H1 (cell line): ENCODE measurements around the gene DTX3. TPM values are rescaled to one million over a fixed set of nuclear protein-coding genes. Genes with fewer than 3 reads are reported as not detected.

ENCODE experiments used
- CTCF ChIA-PET: fragments of 300-600 bp; sonication (Branson Sonifier 250); formaldehyde crosslinking; loops from one replicate; lab custom pipeline; 2021; ENCODE audit not compliant: partially characterized antibody; lab: Charles Lee
- POLR2A ChIA-PET: fragments of 300-600 bp; sonication (Branson Sonifier 250); formaldehyde crosslinking; loops from one replicate; lab custom pipeline; 2021; ENCODE audit warnings: inconsistent platforms; ENCODE audit not compliant: partially characterized antibody; lab: Charles Lee
- DNase-seq, 2 experiments: peaks; one replicate each; pipeline versions ENCODE4 v3.0.0 to v3.0.0-alpha.2; 2010 to 2022; ENCODE audit warnings: low spot score in 2 of 2, low read depth in 1 of 2, mixed read lengths in 1 of 2
- FAIRE-seq: peaks from 2 replicates; lab custom pipeline; 2011; peaks lifted over from hg19 to GRCh38; lab: Jason Lieb, UNC
- H2AFZ ChIP-seq: 2 replicates; pipeline ENCODE4 v1.8.1; 2012; ENCODE audit warnings: low read length, inconsistent platforms
- H2AK5ac ChIP-seq: 2 replicates; pipeline ENCODE4 v1.6.1; 2013; ENCODE audit warnings: low read depth, low read length
- H2BK120ac ChIP-seq: replicated peaks from 2 replicates; pipeline ENCODE3; 2013; ENCODE audit warnings: low read depth, low read length, inconsistent platforms
- H2BK12ac ChIP-seq: 2 replicates; pipeline ENCODE4 v1.6.1; 2013; ENCODE audit warnings: low read depth, low read length
- H2BK15ac ChIP-seq: 2 replicates; pipeline ENCODE4 v1.6.1; 2013; ENCODE audit warnings: low read length
- H2BK20ac ChIP-seq: 2 replicates; pipeline ENCODE4 v1.6.1; 2013; ENCODE audit warnings: low read length
- H2BK5ac ChIP-seq: 2 replicates; pipeline ENCODE4 v1.6.1; 2013; ENCODE audit warnings: low read depth, low read length
- H3K14ac ChIP-seq: 2 replicates; pipeline ENCODE4 v1.6.1; 2013; ENCODE audit warnings: inconsistent platforms; ENCODE audit not compliant: insufficient read length
- H3K18ac ChIP-seq: 2 replicates; pipeline ENCODE4 v1.6.1; 2013; ENCODE audit warnings: low read length; ENCODE audit errors: extremely low read depth
- H3K23ac ChIP-seq: 2 replicates; pipeline ENCODE4 v1.6.1; 2013; ENCODE audit warnings: inconsistent platforms; ENCODE audit not compliant: insufficient read length
- H3K23me2 ChIP-seq: 2 replicates; pipeline ENCODE4 v1.6.1; 2013; ENCODE audit warnings: low read depth, low read length
- H3K27ac ChIP-seq: 2 replicates; pipeline ENCODE4 v1.6.1; 2011; ENCODE audit warnings: low read depth, low read length, inconsistent platforms
- H3K27me3 ChIP-seq, 4 experiments: replicated peaks in 1 of 4; 1 replicate in 1 of 4; 2 replicates in 3 of 4; pipeline versions ENCODE4 v1.6.1 to v1.8.1; 2011 to 2013; ENCODE audit warnings: low read length in 3 of 4, mild to moderate bottlenecking in 3 of 4, inconsistent platforms in 2 of 4, mixed read lengths in 2 of 4, moderate library complexity in 1 of 4; ENCODE audit not compliant: control insufficient read depth in 3 of 4, insufficient read depth in 3 of 4; ENCODE audit errors: extremely low read depth in 1 of 4
- H3K36me3 ChIP-seq, 4 experiments: 2 replicates each; pipeline versions ENCODE4 v1.6.1 to v1.8.1; 2011 to 2013; ENCODE audit warnings: mild to moderate bottlenecking in 4 of 4, low read length in 3 of 4, moderate library complexity in 2 of 4, control low read depth in 1 of 4, inconsistent platforms in 1 of 4; ENCODE audit not compliant: insufficient read depth in 4 of 4, control insufficient read depth in 2 of 4
- H3K4ac ChIP-seq: replicated peaks from 2 replicates; pipeline ENCODE3; 2013; ENCODE audit warnings: low read length, low read depth, mixed read lengths, inconsistent platforms; ENCODE audit not compliant: insufficient read length
- H3K4me1 ChIP-seq, 4 experiments: replicated peaks in 1 of 4; 1 replicate in 1 of 4; 2 replicates in 3 of 4; pipeline versions ENCODE4 v1.6.1 to v1.8.1; 2011 to 2013; ENCODE audit warnings: low read length in 3 of 4, inconsistent platforms in 2 of 4, mixed read lengths in 1 of 4; ENCODE audit not compliant: insufficient read depth in 4 of 4, control insufficient read depth in 3 of 4
- H3K4me2 ChIP-seq, 2 experiments: 2 replicates each; pipeline versions ENCODE4 v1.6.1 to v1.8.1; 2011 to 2013; ENCODE audit warnings: low read depth in 2 of 2, low read length in 2 of 2, control low read depth in 1 of 2, inconsistent platforms in 1 of 2, mild to moderate bottlenecking in 1 of 2; ENCODE audit not compliant: insufficient read depth in 1 of 2
- H3K4me3 ChIP-seq, 4 experiments: fragments of 200-600, 300-600 bp in 1 of 4; sonication (generic), shearing (Covaris generic), sonication (Bioruptor Twin) in 1 of 4; 2 replicates each; pipeline versions ENCODE4 v1.5.1 to v1.8.1; 2011 to 2016; ENCODE audit warnings: low read length in 4 of 4, low read depth in 3 of 4, control low read depth in 2 of 4, inconsistent platforms in 2 of 4, mild to moderate bottlenecking in 2 of 4, mixed read lengths in 1 of 4, moderate library complexity in 1 of 4; ENCODE audit not compliant: insufficient read depth in 2 of 4; ENCODE audit errors: extremely low read depth in 1 of 4
- H3K56ac ChIP-seq: replicated peaks from 2 replicates; pipeline ENCODE3; 2013; ENCODE audit warnings: low read depth, mild to moderate bottlenecking, mixed read lengths, low read length, inconsistent platforms; ENCODE audit not compliant: insufficient read length
- H3K79me1 ChIP-seq: 2 replicates; pipeline ENCODE4 v1.6.1; 2013; ENCODE audit warnings: low read depth, low read length, control low read depth
- H3K79me2 ChIP-seq, 2 experiments: 2 replicates each; pipeline versions ENCODE4 v1.6.1 to v1.8.1; 2012 to 2013; ENCODE audit warnings: low read length in 2 of 2, mild to moderate bottlenecking in 2 of 2, inconsistent platforms in 1 of 2; ENCODE audit not compliant: insufficient read depth in 2 of 2, control insufficient read depth in 1 of 2
- H3K9ac ChIP-seq, 4 experiments: replicated peaks in 1 of 4; 1 replicate in 1 of 4; 2 replicates in 3 of 4; pipeline versions ENCODE4 v1.6.1 to v1.8.1; 2011 to 2013; ENCODE audit warnings: low read depth in 3 of 4, low read length in 3 of 4, control low read depth in 2 of 4, mild to moderate bottlenecking in 2 of 4, moderate library complexity in 2 of 4, inconsistent platforms in 1 of 4; ENCODE audit errors: extremely low read depth in 1 of 4
- H3K9me3 ChIP-seq, 2 experiments: 2 replicates each; pipeline versions ENCODE4 v1.6.1 to v1.8.1; 2012 to 2013; ENCODE audit warnings: mild to moderate bottlenecking in 2 of 2, moderate library complexity in 2 of 2, control low read depth in 1 of 2, inconsistent platforms in 1 of 2, low read depth in 1 of 2, low read length in 1 of 2, mixed read lengths in 1 of 2; ENCODE audit not compliant: insufficient read depth in 2 of 2
- H4K20me1 ChIP-seq, 2 experiments: replicated peaks in 1 of 2; 2 replicates each; pipeline versions ENCODE3 to v1.8.1; 2011 to 2013; ENCODE audit warnings: inconsistent platforms in 2 of 2, low read length in 2 of 2, mild to moderate bottlenecking in 1 of 2; ENCODE audit not compliant: insufficient read depth in 2 of 2, control insufficient read depth in 1 of 2
- H4K5ac ChIP-seq: 2 replicates; pipeline ENCODE4 v1.6.1; 2013; ENCODE audit warnings: low read length, low read depth, mixed read lengths, inconsistent platforms; ENCODE audit not compliant: insufficient read length
- H4K8ac ChIP-seq: 2 replicates; pipeline ENCODE4 v1.8.0; 2013; ENCODE audit warnings: mild to moderate bottlenecking, moderate library complexity, low read length, inconsistent platforms; ENCODE audit not compliant: insufficient read depth; ENCODE audit errors: extremely low read depth
- H4K91ac ChIP-seq: replicated peaks from 2 replicates; pipeline ENCODE3; 2013; ENCODE audit warnings: low read length, mixed read lengths, inconsistent platforms; ENCODE audit not compliant: insufficient read length
- CEBPB ChIP-seq: IDR thresholded peaks from 2 replicates; pipeline ENCODE4 v1.6.1; 2012; ENCODE audit warnings: low read depth, low read length
- CHD2 ChIP-seq: IDR thresholded peaks from 2 replicates; pipeline ENCODE4 v1.6.1; 2012; ENCODE audit warnings: low read length, improper control_type of control experiment
- GABPA ChIP-seq: IDR thresholded peaks from 2 replicates; pipeline ENCODE4 v1.6.1; 2011; ENCODE audit warnings: mild to moderate bottlenecking, low read length, moderate library complexity, borderline replicate concordance; ENCODE audit not compliant: insufficient read depth
- GTF2F1 ChIP-seq: IDR thresholded peaks from 2 replicates; pipeline ENCODE4 v1.6.1; 2012; ENCODE audit warnings: low read depth, low read length, improper control_type of control experiment, borderline replicate concordance
- SP2 ChIP-seq: IDR thresholded peaks from 2 replicates; pipeline ENCODE4 v1.6.1; 2012; ENCODE audit warnings: mild to moderate bottlenecking, low read length, inconsistent platforms
- SRF ChIP-seq: IDR thresholded peaks from 2 replicates; pipeline ENCODE4 v1.6.1; 2011; ENCODE audit warnings: mild to moderate bottlenecking, low read depth, low read length, moderate library complexity
- SUZ12 ChIP-seq: fragments of 200-600 bp; sonication (generic); IDR thresholded peaks from 2 replicates; pipeline ENCODE4 v1.6.1; 2012; ENCODE audit warnings: mild to moderate bottlenecking, inconsistent platforms, low read length, moderate library complexity, mixed read lengths
- TAF7 ChIP-seq: optimal IDR thresholded peaks from 2 replicates; pipeline ENCODE3; 2011; ENCODE audit warnings: low read depth, mild to moderate bottlenecking, inconsistent platforms, low read length, moderate library complexity, borderline replicate concordance
- TEAD4 ChIP-seq: IDR thresholded peaks from 2 replicates; pipeline ENCODE4 v1.6.1; 2012; ENCODE audit warnings: low read depth, low read length, inconsistent platforms, mixed read lengths
- YY1 ChIP-seq: IDR thresholded peaks from 2 replicates; pipeline ENCODE4 v1.6.1; 2011; ENCODE audit warnings: low read depth, mild to moderate bottlenecking, low read length
- WGBS, 2 experiments: shearing (Covaris generic) in 1 of 2; methylation state at CpG; one replicate each; pipeline versions ENCODE4 v1.1.6 to v1.1.7; 2013 to 2015; ENCODE audit warnings: low lambda C conversion rate in 2 of 2, mixed read lengths in 2 of 2, inconsistent platforms in 1 of 2, low coverage in 1 of 2, missing lambda C conversion rate in 1 of 2; ENCODE audit not compliant: insufficient replicate concordance in 2 of 2, insufficient coverage in 1 of 2, insufficient read length in 1 of 2; ENCODE audit errors: extremely low coverage in 1 of 2, missing lambda C conversion rate in 1 of 2; 5-methylcytosine and 5-hydroxymethylcytosine counted together
- polyA plus RNA-seq, 7 experiments: library from polyadenylated mRNA; depleted of rRNA in 3 of 7; stranded (reverse) in 5 of 7; unstranded in 2 of 7; fragments of >200 nt in 5 of 7; fragments of 200-250 nt in 2 of 7; gene quantifications; 1 replicate in 5 of 7; 2 replicates in 1 of 7; 4 replicates in 1 of 7; pipeline versions ENCODE4 v1.2.1 to v1.2.3, GENCODE V29; 2011 to 2013; ENCODE audit warnings: missing spikeins in 2 of 7, mixed read lengths in 2 of 7
- total RNA-seq: library from RNA; stranded (reverse); fragmentation: NEBNext Ultra II Directional; extraction: Animal tissue kit (Norgen Biotek cat#: 25700); gene quantifications from 2 replicates; pipeline ENCODE4 v1.2.1, GENCODE V29; 2021
- TF ChIP-seq, protein P1 (sequence below): IDR thresholded peaks from 2 replicates; pipeline ENCODE4 v1.6.1; 2012; ENCODE audit warnings: low read length, inconsistent platforms

Gene DTX3
- total and polyA plus RNA-seq, 2 of the 8 experiments (the other 6 are each of a cell fraction or from before 2014, with no cell fraction given) = 41.8 to 92.5 TPM

DNA sequence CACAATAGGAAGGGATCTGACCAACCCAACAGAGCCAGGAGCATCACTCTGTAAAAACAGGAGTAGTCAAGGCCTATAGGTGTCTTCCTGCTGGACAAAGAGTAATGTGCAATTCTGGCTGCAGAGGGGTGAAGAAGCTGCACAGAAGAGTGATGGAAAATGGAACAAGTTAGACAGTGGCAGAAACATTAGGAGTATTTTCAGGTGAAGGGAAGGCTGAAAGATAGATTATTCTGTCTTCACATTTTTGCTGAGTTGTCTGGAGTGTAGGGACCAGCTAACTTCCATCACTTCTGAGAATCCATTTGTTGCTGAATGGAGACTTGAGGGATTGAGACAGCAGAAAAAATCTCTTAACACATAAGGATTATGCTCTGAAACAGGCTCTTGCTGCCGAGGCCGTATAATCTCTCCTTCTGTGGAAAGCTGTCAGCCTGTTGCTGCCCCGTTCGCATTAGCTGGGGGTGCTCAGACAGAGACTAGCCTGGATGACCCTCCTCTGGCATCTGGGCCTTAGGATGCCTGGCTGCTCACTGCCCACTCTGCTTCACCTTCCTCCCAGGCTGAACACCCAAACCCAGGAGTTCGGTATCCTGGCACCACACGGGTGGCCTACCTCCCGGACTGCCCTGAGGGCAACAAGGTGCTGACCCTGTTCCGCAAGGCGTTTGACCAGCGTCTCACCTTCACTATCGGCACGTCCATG is 3.5 kb downstream of the DTX3 start:
- DNase-seq (no peak), FAIRE-seq (no peak)
- no peak overlapping the region for H3K4ac ChIP-seq
- CTCF ChIA-PET = interaction anchor here (0.7 to 12.5 kb wide), 14 partner anchors 8 to 348 kb away, joined by 3 to 124 read pairs (median 6); partner anchors contain the start of genes B4GALNT1, OS9 and PIP4K2C
- no peaks in the 10 kb centered on the region for H3K9me3 ChIP-seq
- H4K91ac ChIP-seq = no peak overlapping the region
- no peak overlapping the region for H3K27ac ChIP-seq
- H3K23me2 ChIP-seq = peaks cover 30% of the 10 kb centered on the region
- no peak overlapping the region for H2BK5ac ChIP-seq
- peaks cover 0 to 5% (median 3%) of the 10 kb centered on the region in 4 experiments; a peak in 3 of 8 replicates for H3K36me3 ChIP-seq
- H3K79me1 ChIP-seq = no peaks in the 10 kb centered on the region; the same call in 1 of the 2 replicates
- H4K5ac ChIP-seq = no peak overlapping the region
- no peak overlapping the region for H2AK5ac ChIP-seq
- no peak overlapping the region for H2AFZ ChIP-seq
- H4K20me1 ChIP-seq = no peaks in the 10 kb centered on the region
- H3K9ac ChIP-seq = no peak overlapping the region
- H3K23ac ChIP-seq = no peak overlapping the region
- no peak overlapping the region for H2BK20ac ChIP-seq
- H3K14ac ChIP-seq = no peak overlapping the region
- no peak overlapping the region for H3K4me3 ChIP-seq
- no peak overlapping the region for H2BK120ac ChIP-seq
- peaks cover 0 to 10% of the 10 kb centered on the region in 2 experiments; a peak in 1 of 4 replicates for H3K79me2 ChIP-seq
- H3K4me2 ChIP-seq = peak overlapping the region in 1 of 2 experiments; percentile 97; a peak in 1 of 4 replicates
- H3K27me3 ChIP-seq = peaks cover 2 to 31% (median 20%) of the 10 kb centered on the region in 4 experiments
- no peak overlapping the region for H3K56ac ChIP-seq
- 84% methylated on average over 12 of the region's 12 CpGs; no CpG with 5 or more reads in 1 of the 2 experiments for WGBS, 2 experiments
- H3K18ac ChIP-seq = no peak overlapping the region
- no peak overlapping the region for H4K8ac ChIP-seq
- POLR2A ChIA-PET = interaction anchor here (0.8 to 7.7 kb wide), 14 partner anchors 8 to 147 kb away, joined by 3 to 60 read pairs (median 4); partner anchors contain the start of genes AGAP2 and PIP4K2C
- H2BK12ac ChIP-seq = peak overlapping the region; percentile 35; the same call in 1 of the 2 replicates
- no peak overlapping the region for H2BK15ac ChIP-seq
- H3K4me1 ChIP-seq = peaks cover 7 to 17% (median 12%) of the 10 kb centered on the region in 4 experiments
- no peak for TF ChIP-seq GABPA
- no peak for TF ChIP-seq GTF2F1
- TF ChIP-seq TAF7 = no peak
- TF ChIP-seq SP2 = no peak
- no peak for TF ChIP-seq TEAD4
- TF ChIP-seq YY1 = no peak
- TF ChIP-seq, protein P1, sequence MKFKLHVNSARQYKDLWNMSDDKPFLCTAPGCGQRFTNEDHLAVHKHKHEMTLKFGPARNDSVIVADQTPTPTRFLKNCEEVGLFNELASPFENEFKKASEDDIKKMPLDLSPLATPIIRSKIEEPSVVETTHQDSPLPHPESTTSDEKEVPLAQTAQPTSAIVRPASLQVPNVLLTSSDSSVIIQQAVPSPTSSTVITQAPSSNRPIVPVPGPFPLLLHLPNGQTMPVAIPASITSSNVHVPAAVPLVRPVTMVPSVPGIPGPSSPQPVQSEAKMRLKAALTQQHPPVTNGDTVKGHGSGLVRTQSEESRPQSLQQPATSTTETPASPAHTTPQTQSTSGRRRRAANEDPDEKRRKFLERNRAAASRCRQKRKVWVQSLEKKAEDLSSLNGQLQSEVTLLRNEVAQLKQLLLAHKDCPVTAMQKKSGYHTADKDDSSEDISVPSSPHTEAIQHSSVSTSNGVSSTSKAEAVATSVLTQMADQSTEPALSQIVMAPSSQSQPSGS = no peak
- TF ChIP-seq CEBPB = no peak
- TF ChIP-seq CHD2 = no peak
- no peak for TF ChIP-seq SUZ12
- TF ChIP-seq SRF = no peak
